T1000 (cell line): ENCODE data around the gene MFAP4.

Experiments
- DNase-seq: peaks from one replicate; lab custom pipeline; 2025; ENCODE audit warnings: mixed read lengths; lab: John Stamatoyannopoulos, UW

MFAP4 gene

GRCh38 chr17:19385521-19385983 lies 1.4 kb downstream of the MFAP4 start:
- no peak for DNase-seq

- DNase-seq = no peak
Measured at GRCh38 chr17:19384723-19385391, 2.1 kb downstream of the MFAP4 start.

- DNase-seq = no peak
Measured at GRCh38 chr17:19383681-19384470, 3.1 kb downstream of the MFAP4 start.

GRCh38 chr17:19382531-19383444 lies 4.2 kb downstream of the MFAP4 start:
- DNase-seq = no peak

- DNase-seq = no peak
Measured at GRCh38 chr17:19381741-19382444, 5.1 kb downstream of the MFAP4 start.

GRCh38 chr17:19381361-19381740 lies 5.6 kb downstream of the MFAP4 start:
- no peak for DNase-seq

GRCh38 chr17:19380481-19381301 lies 6.3 kb downstream of the MFAP4 start:
- DNase-seq = no peak

- DNase-seq = no peak
Measured at GRCh38 chr17:19379361-19380065, 7.5 kb downstream of the MFAP4 start.

- DNase-seq = no peak
Measured at GRCh38 chr17:19378416-19379360, 8.3 kb downstream of the MFAP4 start, which contains the start of gene MAPK7. TSS of gene MAPK7 (plus strand) at chr17:19378498. CDS start at chr17:19378901, 403 bp downstream.

GRCh38 chr17:19377602-19378415 lies 9.2 kb downstream of the MFAP4 start:
- DNase-seq = peak; percentile 99

GRCh38 chr17:19376811-19377210 lies 10.2 kb downstream of the MFAP4 start:
- no peak for DNase-seq

GRCh38 chr17:19375732-19376131 lies 11.3 kb downstream of the MFAP4 start:
- DNase-seq = no peak

- DNase-seq = no peak
Measured at GRCh38 chr17:19374136-19374535, 12.9 kb downstream of the MFAP4 start.

- no peak for DNase-seq
Measured at GRCh38 chr17:19372866-19373504, 14.0 kb downstream of the MFAP4 start.

- DNase-seq = no peak
Measured at GRCh38 chr17:19372439-19372838, 14.6 kb downstream of the MFAP4 start.

GRCh38 chr17:19372011-19372370 lies 15.0 kb downstream of the MFAP4 start:
- DNase-seq = no peak

GRCh38 chr17:19371259-19372010 lies 15.6 kb downstream of the MFAP4 start:
- no peak for DNase-seq
